PC-3 (cell line): ENCODE results near the gene MZB1.

Experiments
- CTCF ChIP-seq: fragments of 300-600 bp; sonication (generic); conservative IDR thresholded peaks from 2 replicates; pipeline ENCODE4 v1.5.1; 2017; ENCODE audit warnings: antibody characterized with exemption, low read depth, mild to moderate bottlenecking, low read length
- EZH2phosphoT487 ChIP-seq: fragments of 300-600 bp; sonication (generic); IDR thresholded peaks from 2 replicates; pipeline ENCODE4 v1.6.1; 2018; ENCODE audit warnings: mild to moderate bottlenecking, antibody characterized with exemption, low read length, borderline replicate concordance

DNA sequence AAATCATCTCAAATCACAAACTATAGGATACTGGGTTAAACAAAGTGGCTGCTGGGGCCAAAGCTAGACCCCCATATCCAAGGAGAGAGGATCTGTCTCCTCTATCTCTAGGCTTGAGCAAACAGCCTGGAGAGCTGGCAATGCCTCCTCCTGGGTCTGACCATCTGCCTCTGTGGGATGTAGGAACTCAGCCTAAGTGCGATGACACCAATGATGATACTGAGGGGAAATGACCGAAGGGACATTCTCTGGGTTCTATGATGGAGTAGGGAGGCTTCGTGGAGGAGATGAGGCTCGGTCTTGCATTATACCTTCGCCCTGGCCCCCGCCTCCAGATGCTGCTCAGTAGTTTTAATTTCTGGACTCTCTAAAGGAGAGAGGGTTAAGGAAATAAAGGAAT, 23.4 kb upstream of the MZB1 start:
- TF ChIP-seq CTCF = no peak
- no peak for TF ChIP-seq EZH2phosphoT487
